T-helper 2 cell treated with Interferon-gamma antibody and Interleukin-4, amounts not matched to agents 5 μg/mL and 100 μg/mL, for 36 hours (primary cell): ENCODE results near the gene PAQR9.
"Not testable (repeated sequence)": the region's sequence is repeated elsewhere in the genome, so short reads cannot be mapped to it uniquely, and the experiment has no call there.

Experiments
- DNase-seq: peaks from one replicate; pipeline ENCODE4 v3.0.0; 2021; ENCODE audit warnings: low spot score
- H3K27ac Mint-ChIP-seq: one replicate; pipeline ENCODE4 v1.8.0; 2021; ENCODE audit warnings: mild to moderate bottlenecking, mixed read lengths
- H3K27me3 Mint-ChIP-seq: one replicate; pipeline ENCODE4 v1.8.0; 2021; ENCODE audit warnings: low read depth, mixed read lengths
- H3K36me3 Mint-ChIP-seq: one replicate; pipeline ENCODE4 v1.8.0; 2021; ENCODE audit warnings: low read depth, mixed read lengths
- H3K4me1 Mint-ChIP-seq: one replicate; pipeline ENCODE4 v1.8.0; 2021; ENCODE audit warnings: low read depth, mixed read lengths
- H3K4me3 Mint-ChIP-seq: one replicate; pipeline ENCODE4 v1.8.0; 2022; ENCODE audit warnings: mild to moderate bottlenecking, moderate library complexity, mixed read lengths
- H3K9me3 Mint-ChIP-seq: one replicate; pipeline ENCODE4 v1.8.0; 2021; ENCODE audit warnings: mixed read lengths

PAQR9 gene

DNA sequence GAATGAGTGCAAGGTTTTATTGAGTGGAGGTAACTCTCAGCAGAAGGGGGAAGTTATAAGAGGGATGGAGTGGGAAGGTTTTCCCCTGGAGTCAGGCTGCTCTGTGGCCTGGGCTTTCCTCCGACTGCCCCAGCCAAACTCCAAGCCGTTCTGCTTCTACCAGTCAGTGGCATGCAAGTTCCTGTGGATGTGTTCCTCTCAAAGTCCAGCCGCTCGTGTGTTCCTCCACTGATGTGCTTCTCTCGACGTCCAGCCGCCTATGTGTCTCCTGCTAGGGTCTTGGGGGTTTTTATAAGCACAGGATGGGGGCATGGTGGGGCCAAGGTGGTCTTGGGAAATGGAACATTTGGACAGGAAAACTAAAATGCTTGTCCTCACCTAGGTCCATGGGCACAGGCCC lies 28.8 kb upstream of the PAQR9 start:
- Mint-ChIP-seq H3K4me1 (peaks cover 4% of the 10 kb centered on the region), H3K27ac (no peak overlapping the region), H3K27me3 (peaks cover 20% of the 10 kb centered on the region), H3K36me3 (no peaks in the 10 kb centered on the region), H3K9me3 (no peaks in the 10 kb centered on the region), H3K4me3 (no peak overlapping the region)
- DNase-seq, result no peak

DNA sequence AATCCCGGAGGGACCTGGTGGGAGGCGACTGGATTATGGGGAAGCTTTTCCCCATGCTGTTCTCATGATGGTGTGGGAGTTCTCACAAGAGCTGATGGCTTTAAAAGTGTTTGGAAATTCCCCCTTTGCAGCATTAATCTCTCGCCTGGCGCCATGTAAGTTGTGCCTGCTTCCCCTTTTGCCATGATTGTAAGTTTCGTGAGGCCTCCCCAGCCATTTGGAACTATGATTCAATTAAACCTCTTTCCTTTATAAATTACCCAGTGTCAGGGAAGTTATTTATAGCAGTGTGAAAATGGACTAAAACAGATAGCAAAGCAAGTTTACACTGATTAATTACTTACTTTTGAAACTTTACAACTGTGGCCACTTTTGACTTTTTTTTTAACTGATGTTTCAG lies 27.2 kb upstream of the PAQR9 start:
- Mint-ChIP-seq H3K4me3 (no peak overlapping the region), H3K4me1 (peaks cover 4% of the 10 kb centered on the region), H3K9me3 (no peaks in the 10 kb centered on the region), H3K36me3 (no peaks in the 10 kb centered on the region), H3K27me3 (peaks cover 18% of the 10 kb centered on the region), H3K27ac (no peak overlapping the region)
- DNase-seq, result no peak

DNA sequence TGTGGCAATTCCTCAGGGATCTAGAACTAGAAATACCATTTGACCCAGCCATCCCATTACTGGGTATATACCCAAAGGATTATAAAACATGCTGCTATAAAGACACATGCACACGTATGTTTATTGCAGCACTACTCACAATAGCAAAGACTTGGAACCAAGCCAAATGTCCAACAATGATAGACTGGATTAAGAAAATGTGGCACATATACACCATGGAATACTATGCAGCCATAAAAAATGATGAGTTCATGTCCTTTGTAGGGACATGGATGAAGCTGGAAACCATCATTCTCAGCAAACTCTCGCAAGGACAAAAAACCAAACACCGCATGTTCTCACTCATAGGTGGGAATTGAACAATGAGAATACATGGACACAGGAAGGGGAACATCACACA lies 25.4 kb upstream of the PAQR9 start:
- H3K36me3 Mint-ChIP-seq, H3K27ac Mint-ChIP-seq, H3K4me1 Mint-ChIP-seq, H3K4me3 Mint-ChIP-seq, H3K9me3 Mint-ChIP-seq, DNase-seq: not testable (repeated sequence)
- H3K27me3 Mint-ChIP-seq, result peaks cover 22% of the 10 kb centered on the region

DNA sequence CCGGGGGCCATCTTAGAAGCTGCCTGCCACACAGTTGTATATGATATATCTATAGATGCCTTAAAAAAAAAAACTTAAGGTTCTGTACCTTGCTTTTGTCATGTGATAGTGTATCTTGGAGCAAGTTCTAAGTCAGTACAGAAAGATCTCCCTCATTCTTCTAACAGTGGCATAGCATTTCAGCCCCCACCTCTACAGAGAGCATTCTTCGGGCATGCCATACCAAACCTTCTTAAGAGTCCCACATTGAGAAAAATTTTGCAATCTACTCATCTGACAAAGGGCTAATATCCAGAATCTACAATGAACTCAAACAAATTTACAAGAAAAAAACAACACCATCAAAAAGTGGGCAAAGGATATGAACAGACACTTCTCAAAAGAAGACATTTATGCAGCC lies 24.7 kb upstream of the PAQR9 start:
- not testable (repeated sequence) for H3K36me3 Mint-ChIP-seq, H3K4me1 Mint-ChIP-seq, H3K9me3 Mint-ChIP-seq, H3K27ac Mint-ChIP-seq, H3K4me3 Mint-ChIP-seq, DNase-seq
- peaks cover 25% of the 10 kb centered on the region for H3K27me3 Mint-ChIP-seq

GRCh38 chr3:142987707-142988106 lies 24.2 kb upstream of the PAQR9 start:
- Mint-ChIP-seq H3K4me3 (no peak overlapping the region), H3K27ac (no peak overlapping the region), H3K9me3 (no peaks in the 10 kb centered on the region), H3K27me3 (peaks cover 25% of the 10 kb centered on the region), H3K36me3 (no peaks in the 10 kb centered on the region), H3K4me1 (no peaks in the 10 kb centered on the region)
- DNase-seq, result no peak

DNA sequence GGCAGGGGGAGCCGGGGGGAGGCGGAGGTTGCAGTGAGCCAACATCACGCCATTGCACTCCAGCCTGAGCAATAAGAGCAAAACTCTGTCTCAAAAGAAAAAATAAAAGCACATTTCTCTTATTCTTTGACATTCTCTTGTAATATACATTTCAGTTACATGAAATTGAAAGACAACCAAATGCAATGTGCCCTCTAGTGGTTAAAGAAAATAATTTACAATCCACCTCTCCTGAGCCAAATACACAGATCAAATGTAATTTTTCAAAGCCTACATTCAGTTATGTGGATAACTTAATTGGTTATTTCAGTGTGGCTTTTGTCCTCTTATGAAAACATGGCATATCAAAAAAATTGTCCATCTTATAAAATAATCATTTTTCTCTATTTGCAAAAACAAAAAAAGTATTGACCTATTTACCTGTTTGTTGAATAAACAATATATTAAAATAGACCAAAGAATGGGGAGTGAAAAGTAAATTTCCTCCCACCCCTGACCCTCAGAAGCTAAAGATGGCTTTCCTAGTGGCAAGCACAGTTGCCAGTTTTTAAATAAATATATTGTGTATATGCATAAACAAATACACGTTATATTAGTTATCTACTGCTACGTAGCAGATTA lies 23.7 kb upstream of the PAQR9 start:
- Mint-ChIP-seq H3K27me3 (peaks cover 29% of the 10 kb centered on the region), H3K4me1 (no peaks in the 10 kb centered on the region), H3K27ac (no peak overlapping the region), H3K9me3 (no peaks in the 10 kb centered on the region), H3K36me3 (no peaks in the 10 kb centered on the region), H3K4me3 (no peak overlapping the region)
- DNase-seq, result no peak

GRCh38 chr3:142984255-142984654 lies 20.8 kb upstream of the PAQR9 start:
- no peak overlapping the region for H3K27ac Mint-ChIP-seq
- H3K27me3 Mint-ChIP-seq, result peaks cover 39% of the 10 kb centered on the region
- H3K36me3 Mint-ChIP-seq, result no peaks in the 10 kb centered on the region
- DNase-seq, result no peak
- no peaks in the 10 kb centered on the region for H3K4me1 Mint-ChIP-seq
- H3K4me3 Mint-ChIP-seq, result no peak overlapping the region
- H3K9me3 Mint-ChIP-seq, result no peaks in the 10 kb centered on the region

GRCh38 chr3:142983318-142983717 lies 19.8 kb upstream of the PAQR9 start:
- Mint-ChIP-seq H3K9me3 (no peaks in the 10 kb centered on the region), H3K27me3 (peaks cover 49% of the 10 kb centered on the region), H3K4me1 (no peaks in the 10 kb centered on the region), H3K27ac (no peak overlapping the region), H3K4me3 (no peak overlapping the region), H3K36me3 (no peaks in the 10 kb centered on the region)
- no peak for DNase-seq

GRCh38 chr3:142982038-142982773 lies 18.7 kb upstream of the PAQR9 start:
- Mint-ChIP-seq H3K27me3 (peaks cover 53% of the 10 kb centered on the region), H3K36me3 (no peaks in the 10 kb centered on the region), H3K4me1 (no peaks in the 10 kb centered on the region), H3K4me3 (no peak overlapping the region), H3K9me3 (no peaks in the 10 kb centered on the region), H3K27ac (no peak overlapping the region)
- no peak for DNase-seq

- no peak overlapping the region for H3K27ac Mint-ChIP-seq
- no peaks in the 10 kb centered on the region for H3K36me3 Mint-ChIP-seq
- peaks cover 58% of the 10 kb centered on the region for H3K27me3 Mint-ChIP-seq
- DNase-seq, result no peak
- no peaks in the 10 kb centered on the region for H3K4me1 Mint-ChIP-seq
- H3K9me3 Mint-ChIP-seq, result no peaks in the 10 kb centered on the region
- H3K4me3 Mint-ChIP-seq, result no peak overlapping the region
Measured at GRCh38 chr3:142981108-142981507, 17.6 kb upstream of the PAQR9 start.

DNA sequence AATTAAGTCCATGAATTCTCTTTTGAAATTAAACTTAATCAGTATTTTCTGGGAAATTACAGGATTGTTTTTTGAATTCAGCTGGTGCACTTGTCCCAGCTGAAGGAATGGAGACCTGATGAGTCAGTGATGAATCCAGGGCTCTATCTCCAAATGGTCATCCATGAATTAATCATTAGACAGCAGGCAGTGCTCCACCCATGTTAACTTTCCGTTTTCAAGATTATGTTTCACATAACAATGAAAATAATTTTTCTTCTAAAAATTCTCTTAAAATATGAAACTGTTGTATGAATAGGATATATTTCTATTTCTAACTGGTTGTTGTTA lies 13.9 kb upstream of the PAQR9 start:
- peaks cover 43% of the 10 kb centered on the region for H3K27me3 Mint-ChIP-seq
- no peaks in the 10 kb centered on the region for H3K9me3 Mint-ChIP-seq
- H3K36me3 Mint-ChIP-seq, result no peaks in the 10 kb centered on the region
- no peaks in the 10 kb centered on the region for H3K4me1 Mint-ChIP-seq
- no peak for DNase-seq
- no peak overlapping the region for H3K4me3 Mint-ChIP-seq
- no peak overlapping the region for H3K27ac Mint-ChIP-seq

DNA sequence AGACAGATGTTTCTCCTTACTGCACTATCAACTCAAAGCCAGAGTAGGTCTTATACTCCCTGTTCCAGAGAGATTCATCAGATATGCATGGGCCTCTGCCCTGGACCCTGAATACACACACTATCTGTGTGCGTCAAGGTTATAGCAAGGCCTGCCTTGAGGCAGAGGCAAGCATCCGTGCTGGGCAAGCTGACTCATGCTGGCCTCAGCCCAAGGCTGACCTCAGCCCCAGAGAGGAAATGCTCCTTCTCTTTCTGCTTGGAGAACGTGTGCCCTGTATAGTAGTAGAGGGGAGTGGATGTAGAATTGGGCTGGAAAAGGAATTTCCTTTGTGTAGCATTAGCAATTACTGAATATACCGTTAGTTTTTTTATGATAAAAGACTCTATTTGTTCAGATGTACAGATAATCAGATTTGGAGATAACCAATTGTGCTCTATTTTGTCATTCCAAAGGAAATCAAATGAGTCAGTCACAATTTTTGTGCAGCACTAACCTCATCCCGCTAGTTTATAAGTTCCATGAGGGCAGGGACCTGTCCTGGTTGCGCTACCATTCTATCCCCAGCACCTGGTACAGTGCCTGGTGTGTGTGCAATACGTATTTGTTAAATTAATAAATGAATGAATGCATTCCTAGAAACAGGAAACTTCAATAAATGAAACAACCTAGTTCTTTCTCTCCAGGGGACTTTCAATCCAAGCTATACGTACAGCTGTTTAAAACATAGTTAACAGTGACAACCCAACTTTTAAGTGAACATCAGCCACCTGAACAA lies 13.3 kb upstream of the PAQR9 start:
- Mint-ChIP-seq H3K27ac (no peak overlapping the region), H3K36me3 (no peaks in the 10 kb centered on the region), H3K4me3 (no peak overlapping the region), H3K4me1 (no peaks in the 10 kb centered on the region), H3K9me3 (no peaks in the 10 kb centered on the region), H3K27me3 (peaks cover 40% of the 10 kb centered on the region)
- no peak for DNase-seq

DNA sequence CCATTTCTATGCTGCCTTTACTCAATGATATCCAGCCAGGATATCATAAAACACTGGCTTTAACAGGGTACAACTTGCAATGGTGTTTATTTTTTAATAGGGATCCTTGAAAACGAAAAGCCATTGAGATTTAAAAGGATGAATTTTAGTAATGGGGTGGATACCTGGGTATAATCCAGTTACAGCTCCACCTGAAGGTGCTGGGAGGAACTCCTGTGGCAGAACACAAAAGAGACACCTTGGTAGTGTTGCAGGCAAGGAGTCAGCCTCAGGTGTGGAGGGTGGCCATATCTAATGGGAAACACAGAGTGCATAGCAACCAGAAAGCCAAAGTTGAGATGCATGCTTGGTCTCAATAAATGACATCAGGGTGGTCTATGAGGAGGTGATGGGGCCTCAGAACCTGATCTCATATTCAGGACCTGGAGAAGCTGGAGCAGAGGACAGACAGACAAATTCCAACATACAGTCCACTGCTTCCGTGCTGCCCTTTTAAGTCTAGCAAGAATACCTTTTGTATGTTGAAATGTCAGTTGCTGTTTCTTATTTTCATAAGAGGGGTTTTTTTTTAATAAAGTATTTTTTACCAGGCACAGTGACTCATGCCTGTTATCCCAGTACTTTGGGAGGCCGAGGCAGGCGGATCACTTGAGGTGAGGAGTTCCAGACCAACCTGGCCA lies 12.0 kb upstream of the PAQR9 start:
- Mint-ChIP-seq H3K9me3 (no peaks in the 10 kb centered on the region), H3K36me3 (no peaks in the 10 kb centered on the region), H3K4me1 (no peaks in the 10 kb centered on the region), H3K27me3 (peaks cover 41% of the 10 kb centered on the region), H3K27ac (no peak overlapping the region), H3K4me3 (no peak overlapping the region)
- no peak for DNase-seq
